Caco-2 (cell line): ENCODE results near the gene NR2C2. TPM values are rescaled to one million over a fixed set of nuclear protein-coding genes. Genes with fewer than 3 reads are reported as not detected.

Experiments used
- BruUV-seq: library from RNA; stranded (reverse); fragments of 400-500 nt; replicated peaks from 2 replicates; lab custom pipeline; 2021; lab: Mats Ljungman, UMichigan
- CTCF ChIA-PET: fragments of 300-600 bp; sonication (Branson Sonifier 250); formaldehyde crosslinking; loops from one replicate; lab custom pipeline; 2022; ENCODE audit warnings: antibody characterized with exemption; lab: Charles Lee
- POLR2A ChIA-PET: fragments of 300-600 bp; sonication (Branson Sonifier 250); formaldehyde crosslinking; loops from one replicate; lab custom pipeline; 2022; ENCODE audit warnings: antibody characterized with exemption; lab: Charles Lee
- DNase-seq, 2 experiments: peaks; one replicate each; pipeline versions ENCODE4 v3.0.0 to v3.0.0-alpha.2; 2020 to 2022
- H3K27me3 ChIP-seq: replicated peaks from 2 replicates; pipeline ENCODE4 v1.6.0; 2011; ENCODE audit warnings: low read length; ENCODE audit not compliant: control insufficient read depth, insufficient read depth
- H3K36me3 ChIP-seq: 2 replicates; pipeline ENCODE4 v1.5.1; 2011; ENCODE audit warnings: low read length; ENCODE audit not compliant: control insufficient read depth, insufficient read depth
- H3K4me1 ChIP-seq: fragments of 250-450 bp; sonication (Bioruptor Pico); 2 replicates; pipeline ENCODE4 v1.5.1; 2020; ENCODE audit warnings: mild to moderate bottlenecking
- H3K4me3 ChIP-seq: 2 replicates; pipeline ENCODE4 v1.5.1; 2011; ENCODE audit warnings: low read depth, mild to moderate bottlenecking, control low read depth, low read length
- H3K9me3 ChIP-seq: fragments of 250-450 bp; sonication (Bioruptor Pico); 2 replicates; pipeline ENCODE4 v1.5.1; 2020; ENCODE audit warnings: mild to moderate bottlenecking, moderate library complexity
- H3K27ac Mint-ChIP-seq: one replicate; pipeline ENCODE4 v1.8.0; 2022; ENCODE audit warnings: mixed read lengths; ENCODE audit not compliant: unreplicated experiment
- H3K27me3 Mint-ChIP-seq: one replicate; pipeline ENCODE4 v1.8.0; 2022; ENCODE audit warnings: mixed read lengths; ENCODE audit not compliant: insufficient read depth, unreplicated experiment
- H3K36me3 Mint-ChIP-seq: one replicate; pipeline ENCODE4 v1.8.0; 2022; ENCODE audit warnings: mild to moderate bottlenecking, mixed read lengths; ENCODE audit not compliant: insufficient read depth, unreplicated experiment
- H3K4me1 Mint-ChIP-seq: one replicate; pipeline ENCODE4 v1.8.0; 2022; ENCODE audit warnings: low read depth, mixed read lengths; ENCODE audit not compliant: unreplicated experiment
- H3K4me3 Mint-ChIP-seq: one replicate; pipeline ENCODE4 v1.8.0; 2022; ENCODE audit warnings: mild to moderate bottlenecking, moderate library complexity, mixed read lengths; ENCODE audit not compliant: unreplicated experiment
- H3K9me3 Mint-ChIP-seq: one replicate; pipeline ENCODE4 v1.8.0; 2022; ENCODE audit warnings: mixed read lengths; ENCODE audit not compliant: unreplicated experiment
- intact Hi-C: fragments of 100-400 bp; cut with micrococcal nuclease; formaldehyde crosslinking; loops from one replicate; pipeline ENCODE4 v1.10.0; 2022; ENCODE audit not compliant: unreplicated experiment
- total RNA-seq: library from RNA; stranded (reverse); gene quantifications from 2 replicates; pipeline ENCODE4 v1.2.3, GENCODE V29; 2022
- TF ChIP-seq, protein P1 (sequence below), 2 experiments: fragments of 200-600 bp in 1 of 2; IDR thresholded peaks; 1 replicate in 1 of 2; 2 replicates in 1 of 2; pipeline versions ENCODE4 v1.5.1 to v1.8.0; 2011 to 2022; ENCODE audit warnings: antibody characterized with exemption in 1 of 2, control low read depth in 1 of 2, inconsistent platforms in 1 of 2, low read depth in 1 of 2, low read length in 1 of 2, mild to moderate bottlenecking in 1 of 2, moderate library complexity in 1 of 2; ENCODE audit not compliant: insufficient read depth in 1 of 2, severe bottlenecking in 1 of 2, unreplicated experiment in 1 of 2

The NR2C2 gene
- total RNA-seq, 1 experiment from 2014 or later: 37.0 TPM

DNA sequence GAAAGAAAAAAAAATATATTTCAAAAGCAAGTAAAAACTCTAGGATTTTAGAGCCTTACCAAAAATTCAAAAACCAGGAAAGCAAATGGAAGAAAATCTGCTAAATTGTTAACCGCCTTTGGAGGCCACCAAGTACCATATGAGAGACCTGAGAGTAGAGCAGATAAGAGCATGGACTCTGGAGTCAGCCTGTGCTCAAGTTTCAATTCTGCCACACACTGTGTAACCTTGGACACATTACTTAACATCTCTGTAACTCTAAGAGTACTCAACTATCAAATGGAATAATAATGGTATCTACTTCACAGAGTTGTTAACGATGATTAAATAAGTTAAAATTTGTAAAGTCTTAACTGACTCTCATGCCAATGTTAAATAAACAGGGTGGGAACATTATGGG is 138.9 kb downstream of the NR2C2 start:
- Histone ChIP-seq H3K27me3 (no peaks in the 10 kb centered on the region), H3K36me3 (peaks cover 1% of the 10 kb centered on the region), H3K4me1 (no peaks in the 10 kb centered on the region), H3K9me3 (no peaks in the 10 kb centered on the region), H3K4me3 (no peak overlapping the region)
- DNase-seq: no peak
- H3K36me3 Mint-ChIP-seq: peaks cover 19% of the 10 kb centered on the region
- no peaks in the 10 kb centered on the region for H3K9me3 Mint-ChIP-seq
- ChIA-PET POLR2A (no interaction called here), CTCF (no interaction called here)
- no TSS peak for BruUV-seq
- intact Hi-C loops: no loop called here
- no peaks in the 10 kb centered on the region for H3K4me1 Mint-ChIP-seq
- TF ChIP-seq, protein P1, sequence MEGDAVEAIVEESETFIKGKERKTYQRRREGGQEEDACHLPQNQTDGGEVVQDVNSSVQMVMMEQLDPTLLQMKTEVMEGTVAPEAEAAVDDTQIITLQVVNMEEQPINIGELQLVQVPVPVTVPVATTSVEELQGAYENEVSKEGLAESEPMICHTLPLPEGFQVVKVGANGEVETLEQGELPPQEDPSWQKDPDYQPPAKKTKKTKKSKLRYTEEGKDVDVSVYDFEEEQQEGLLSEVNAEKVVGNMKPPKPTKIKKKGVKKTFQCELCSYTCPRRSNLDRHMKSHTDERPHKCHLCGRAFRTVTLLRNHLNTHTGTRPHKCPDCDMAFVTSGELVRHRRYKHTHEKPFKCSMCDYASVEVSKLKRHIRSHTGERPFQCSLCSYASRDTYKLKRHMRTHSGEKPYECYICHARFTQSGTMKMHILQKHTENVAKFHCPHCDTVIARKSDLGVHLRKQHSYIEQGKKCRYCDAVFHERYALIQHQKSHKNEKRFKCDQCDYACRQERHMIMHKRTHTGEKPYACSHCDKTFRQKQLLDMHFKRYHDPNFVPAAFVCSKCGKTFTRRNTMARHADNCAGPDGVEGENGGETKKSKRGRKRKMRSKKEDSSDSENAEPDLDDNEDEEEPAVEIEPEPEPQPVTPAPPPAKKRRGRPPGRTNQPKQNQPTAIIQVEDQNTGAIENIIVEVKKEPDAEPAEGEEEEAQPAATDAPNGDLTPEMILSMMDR (IDR thresholded peaks at IDR 0.05; ENCODE audit: insufficient read depth in 1 of 2, low read depth in 1 of 2, low read length in 1 of 2, severe bottlenecking in 1 of 2, unreplicated experiment in 1 of 2): no peak
- H3K27ac Mint-ChIP-seq: no peak overlapping the region
- H3K27me3 Mint-ChIP-seq: no peaks in the 10 kb centered on the region
- no peak overlapping the region for H3K4me3 Mint-ChIP-seq

DNA sequence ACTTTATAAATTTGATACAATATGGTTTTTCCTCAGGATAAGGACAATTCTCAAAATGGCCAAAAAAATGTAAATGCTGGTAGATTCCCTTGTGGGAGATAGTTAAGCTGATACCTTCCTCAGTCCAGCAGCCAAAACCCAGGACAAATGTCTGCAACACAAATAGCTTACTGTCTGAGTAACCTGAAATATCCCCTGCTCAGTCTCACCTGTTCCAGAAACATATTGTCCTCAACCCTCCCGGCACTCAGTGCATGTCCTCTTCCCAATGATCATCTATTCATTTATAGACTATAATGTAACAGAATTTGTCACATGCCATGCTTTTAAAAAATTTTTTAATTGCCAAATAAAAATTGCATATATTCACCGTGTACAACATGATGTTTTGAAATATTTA is 139.3 kb downstream of the NR2C2 start:
- Histone ChIP-seq H3K36me3 (peaks cover 2% of the 10 kb centered on the region), H3K4me1 (no peaks in the 10 kb centered on the region), H3K27me3 (no peaks in the 10 kb centered on the region), H3K9me3 (no peaks in the 10 kb centered on the region), H3K4me3 (no peak overlapping the region)
- CTCF ChIA-PET: no interaction called here
- POLR2A ChIA-PET: no interaction called here
- no peak overlapping the region for H3K4me3 Mint-ChIP-seq
- H3K27ac Mint-ChIP-seq: no peak overlapping the region
- no peak for DNase-seq
- H3K9me3 Mint-ChIP-seq: no peaks in the 10 kb centered on the region
- intact Hi-C loops: no loop called here
- no peaks in the 10 kb centered on the region for H3K27me3 Mint-ChIP-seq
- H3K36me3 Mint-ChIP-seq: peaks cover 21% of the 10 kb centered on the region
- TF ChIP-seq, protein P1 (IDR thresholded peaks at IDR 0.05; ENCODE audit: insufficient read depth in 1 of 2, low read depth in 1 of 2, low read length in 1 of 2, severe bottlenecking in 1 of 2, unreplicated experiment in 1 of 2): no peak
- no peaks in the 10 kb centered on the region for H3K4me1 Mint-ChIP-seq
- no TSS peak for BruUV-seq

DNA sequence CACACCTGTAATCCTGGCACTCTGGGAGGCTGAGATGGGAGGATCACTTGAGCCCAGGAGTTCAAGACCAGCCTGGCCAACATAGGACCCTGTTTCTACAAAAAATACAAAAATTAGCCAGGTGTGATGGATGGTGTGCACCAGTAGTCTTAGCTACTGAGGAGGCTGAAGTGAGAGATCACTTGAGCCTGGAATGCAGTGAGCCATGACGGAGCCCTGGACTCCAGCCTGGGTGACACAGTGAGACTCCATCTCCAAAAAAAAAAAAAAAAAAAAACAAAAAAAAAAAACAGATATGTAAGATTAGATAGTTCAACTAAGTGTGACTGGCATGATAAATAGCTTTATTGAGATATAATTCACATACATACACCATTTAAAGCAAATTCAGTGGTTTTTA is 141.8 kb downstream of the NR2C2 start:
- TF ChIP-seq, protein P1 (IDR thresholded peaks at IDR 0.05; ENCODE audit: insufficient read depth in 1 of 2, low read depth in 1 of 2, low read length in 1 of 2, severe bottlenecking in 1 of 2, unreplicated experiment in 1 of 2): no peak
- Histone ChIP-seq H3K4me1 (no peaks in the 10 kb centered on the region), H3K9me3 (no peaks in the 10 kb centered on the region), H3K4me3 (no peak overlapping the region), H3K27me3 (no peaks in the 10 kb centered on the region), H3K36me3 (peaks cover 2% of the 10 kb centered on the region)
- no peak for DNase-seq
- Mint-ChIP-seq H3K36me3 (peaks cover 14% of the 10 kb centered on the region), H3K4me3 (no peak overlapping the region), H3K4me1 (no peaks in the 10 kb centered on the region), H3K27me3 (no peaks in the 10 kb centered on the region), H3K9me3 (no peaks in the 10 kb centered on the region), H3K27ac (no peak overlapping the region)
- no TSS peak for BruUV-seq
- intact Hi-C loops: no loop called here
- POLR2A ChIA-PET: interaction anchor here (0.5 kb wide), 1 partner anchor 11 kb away, joined by 3 read pairs; no protein-coding TSS in a partner anchor
- CTCF ChIA-PET: interaction anchor here (0.6 kb wide), 1 partner anchor 30 kb away, joined by 3 read pairs; no protein-coding TSS in a partner anchor
